GM06990 (cell line): ENCODE results near the gene CAMK2B.

Experiments used
- DNase-seq: peaks from one replicate; pipeline ENCODE4 v3.0.0-alpha.2; 2011; ENCODE audit not compliant: insufficient read length; ENCODE audit errors: extremely low read depth
- H3K27me3 ChIP-seq: replicated peaks from 2 replicates; pipeline ENCODE4 v1.6.0; 2011; ENCODE audit warnings: low read length; ENCODE audit not compliant: control insufficient read depth, insufficient read depth
- H3K36me3 ChIP-seq: 2 replicates; pipeline ENCODE4 v1.5.1; 2011; ENCODE audit warnings: low read length; ENCODE audit not compliant: control insufficient read depth, insufficient read depth
- H3K4me3 ChIP-seq: replicated peaks from 2 replicates; pipeline ENCODE4 v1.5.1; 2011; ENCODE audit warnings: low read depth, mild to moderate bottlenecking, control low read depth, low read length
- CTCF ChIP-seq: IDR thresholded peaks from 2 replicates; pipeline ENCODE4 v1.5.1; 2011; ENCODE audit warnings: low read length, control low read depth, mild to moderate bottlenecking, inconsistent platforms; ENCODE audit not compliant: insufficient read depth, poor library complexity, severe bottlenecking

Gene CAMK2B

GRCh38 chr7:44195889-44196288 is 129.5 kb downstream of the CAMK2B start:
- DNase-seq: no peak
- Histone ChIP-seq H3K27me3 (no peaks in the 10 kb centered on the region), H3K4me3 (no peak overlapping the region), H3K36me3 (no peaks in the 10 kb centered on the region)
- no peak for TF ChIP-seq CTCF

GRCh38 chr7:44194562-44195145 is 130.7 kb downstream of the CAMK2B start:
- Histone ChIP-seq H3K36me3 (no peaks in the 10 kb centered on the region), H3K4me3 (no peak overlapping the region), H3K27me3 (no peaks in the 10 kb centered on the region)
- no peak for DNase-seq
- TF ChIP-seq CTCF: no peak

- no peaks in the 10 kb centered on the region for H3K36me3 ChIP-seq
- no peak for TF ChIP-seq CTCF
- no peak overlapping the region for H3K4me3 ChIP-seq
- H3K27me3 ChIP-seq: no peaks in the 10 kb centered on the region
- DNase-seq: no peak
These were observed 131.3 kb downstream of the CAMK2B start for GRCh38 chr7:44194069-44194468.

GRCh38 chr7:44193011-44193802 is 132.2 kb downstream of the CAMK2B start:
- H3K4me3 ChIP-seq: no peak overlapping the region
- no peak for TF ChIP-seq CTCF
- H3K36me3 ChIP-seq: no peaks in the 10 kb centered on the region
- no peak for DNase-seq
- no peaks in the 10 kb centered on the region for H3K27me3 ChIP-seq

- Histone ChIP-seq H3K36me3 (no peaks in the 10 kb centered on the region), H3K4me3 (no peak overlapping the region), H3K27me3 (no peaks in the 10 kb centered on the region)
- no peak for TF ChIP-seq CTCF
- DNase-seq: no peak
These were observed 134.2 kb downstream of the CAMK2B start for GRCh38 chr7:44191171-44191570.
